Sciatic nerve (tissue), 2 donors: ENCODE measurements around the gene OR2AT4. TPM values are rescaled to one million over a fixed set of nuclear protein-coding genes. Genes with fewer than 3 reads are reported as not detected.
"Not testable (repeated sequence)": the region's sequence is repeated elsewhere in the genome, so short reads cannot be mapped to it uniquely, and the experiment has no call there.

Source experiments
- ATAC-seq: fragments of 200-7000 bp; cut with Tn5 transposase; one replicate; pipeline ENCODE4 v1.9.1; 2020; ENCODE audit warnings: mild to moderate bottlenecking, moderate library complexity
- DNase-seq: peaks from one replicate; pipeline ENCODE4 v3.0.0-alpha.2; 2020; ENCODE audit warnings: low spot score
- intact Hi-C: fragments of 100-400 bp; cut with DNase I; formaldehyde crosslinking; loops from one replicate; pipeline ENCODE4 v1.14.2; 2022
- total RNA-seq: library from RNA; stranded (reverse); fragmentation: NEBNext Ultra II Directional; extraction: Animal tissue kit (Norgen Biotek cat#: 25700); gene quantifications from one replicate; pipeline ENCODE4 v1.2.1, GENCODE V29; 2021
- donor health status: DM: no; HTN: no; CAD: no.
- donor health status: DM: no; HTN: no; CAD: no.

Gene OR2AT4
- total RNA-seq, 1 donor from 2014 or later: 2.0 TPM

- not testable (repeated sequence) for DNase-seq, ATAC-seq
- intact Hi-C loops: loop anchor here (5.0 kb wide), 1 partner anchor 759 kb away; no protein-coding TSS in a partner anchor
Observed at GRCh38 chr11:75105967-75106681, 9.4 kb upstream of the OR2AT4 start.

- intact Hi-C loops: loop anchor here (5.0 kb wide), 1 partner anchor 758 kb away; no protein-coding TSS in a partner anchor
- DNase-seq (no peak), ATAC-seq (no peak)
Observed at GRCh38 chr11:75105462-75105925, 8.8 kb upstream of the OR2AT4 start.

GRCh38 chr11:75103380-75104026, 6.8 kb upstream of the OR2AT4 start:
- intact Hi-C loops: no loop called here

GRCh38 chr11:75101424-75102128, 4.9 kb upstream of the OR2AT4 start:
- no peak for DNase-seq

More at GRCh38 chr11:75103380-75104026, 6.8 kb upstream of the OR2AT4 start:
- DNase-seq (no peak), ATAC-seq (no peak)

GRCh38 chr11:75100314-75100713, 3.6 kb upstream of the OR2AT4 start:
- intact Hi-C loops: no loop called here
- no peak for ATAC-seq
- DNase-seq: no peak

More at GRCh38 chr11:75101424-75102128, 4.9 kb upstream of the OR2AT4 start:
- intact Hi-C loops: no loop called here
- no peak for ATAC-seq

- ATAC-seq (no peak), DNase-seq (no peak)
- intact Hi-C loops: no loop called here
Observed at GRCh38 chr11:75099635-75100034, 3.0 kb upstream of the OR2AT4 start.

GRCh38 chr11:75098835-75099439, 2.3 kb upstream of the OR2AT4 start:
- ATAC-seq, DNase-seq, intact Hi-C loops: not testable (repeated sequence)

GRCh38 chr11:75098181-75098580, 1.5 kb upstream of the OR2AT4 start:
- DNase-seq, intact Hi-C loops, ATAC-seq: not testable (repeated sequence)

- ATAC-seq: no peak
- intact Hi-C loops: no loop called here
Observed at GRCh38 chr11:75097173-75097557, 489 bp upstream of the OR2AT4 start.

GRCh38 chr11:75094382-75094781, 2.3 kb downstream of the OR2AT4 start:
- DNase-seq, ATAC-seq: not testable (repeated sequence)

More at GRCh38 chr11:75097173-75097557, 489 bp upstream of the OR2AT4 start:
- DNase-seq: no peak

GRCh38 chr11:75090671-75091177, 6.0 kb downstream of the OR2AT4 start:
- no peak for DNase-seq
- ATAC-seq: no peak
- intact Hi-C loops: no loop called here

More at GRCh38 chr11:75094382-75094781, 2.3 kb downstream of the OR2AT4 start:
- intact Hi-C loops: not testable (repeated sequence)

GRCh38 chr11:75087319-75088305, 9.1 kb downstream of the OR2AT4 start:
- ATAC-seq: no peak
- intact Hi-C loops: no loop called here
- no peak for DNase-seq

GRCh38 chr11:75084883-75085282, 11.8 kb downstream of the OR2AT4 start:
- no peak for DNase-seq
- no peak for ATAC-seq
- intact Hi-C loops: no loop called here

GRCh38 chr11:75083217-75083605, 13.5 kb downstream of the OR2AT4 start:
- DNase-seq (no peak), ATAC-seq (no peak)
- intact Hi-C loops: no loop called here

GRCh38 chr11:75082601-75083216, 14.0 kb downstream of the OR2AT4 start:
- intact Hi-C loops: no loop called here
- no peak for DNase-seq
- ATAC-seq: no peak

GRCh38 chr11:75079546-75079945, 17.1 kb downstream of the OR2AT4 start:
- ATAC-seq (no peak), DNase-seq (no peak)
- intact Hi-C loops: no loop called here

- ATAC-seq: no peak
- intact Hi-C loops: no loop called here
- DNase-seq: no peak
Observed at GRCh38 chr11:75078233-75078632, 18.4 kb downstream of the OR2AT4 start.
